IPS-18c (cell line): ENCODE results near the gene PGP.

Source experiments
- H3K4me3 ChIP-seq: 2 replicates; pipeline ENCODE4 v1.7.0; 2013; ENCODE audit warnings: low read depth, mild to moderate bottlenecking, low read length, moderate library complexity; ENCODE audit not compliant: insufficient read depth
- H3K9me3 ChIP-seq: one replicate; pipeline ENCODE4 v1.6.1; 2013; ENCODE audit warnings: mild to moderate bottlenecking, low read length, moderate library complexity; ENCODE audit not compliant: control insufficient read depth, insufficient read depth

The PGP gene

GRCh38 chr16:2180461-2180860 is 34.2 kb downstream of the PGP start:
- H3K9me3 ChIP-seq, result no peaks in the 10 kb centered on the region

GRCh38 chr16:2179576-2179975 is 35.1 kb downstream of the PGP start:
- Histone ChIP-seq H3K9me3 (no peaks in the 10 kb centered on the region), H3K4me3 (no peak overlapping the region; the same call in 1 of the 2 replicates)

More at GRCh38 chr16:2180461-2180860, 34.2 kb downstream of the PGP start:
- no peak overlapping the region for H3K4me3 ChIP-seq

- H3K9me3 ChIP-seq, result no peaks in the 10 kb centered on the region
- H3K4me3 ChIP-seq, result no peak overlapping the region; the same call in 1 of the 2 replicates
These were observed 35.5 kb downstream of the PGP start for GRCh38 chr16:2179107-2179501.

- H3K9me3 ChIP-seq, result no peaks in the 10 kb centered on the region
- no peak overlapping the region for H3K4me3 ChIP-seq
These were observed 36.1 kb downstream of the PGP start for GRCh38 chr16:2178321-2179106.

- Histone ChIP-seq H3K4me3 (no peak overlapping the region), H3K9me3 (no peaks in the 10 kb centered on the region)
These were observed 37.1 kb downstream of the PGP start for GRCh38 chr16:2177561-2177960.

- H3K9me3 ChIP-seq, result no peaks in the 10 kb centered on the region
- H3K4me3 ChIP-seq, result no peak overlapping the region
These were observed 37.5 kb downstream of the PGP start for GRCh38 chr16:2177101-2177500.

- Histone ChIP-seq H3K4me3 (no peak overlapping the region), H3K9me3 (no peaks in the 10 kb centered on the region)
These were observed 38.6 kb downstream of the PGP start for GRCh38 chr16:2176047-2176446.

- Histone ChIP-seq H3K9me3 (no peaks in the 10 kb centered on the region), H3K4me3 (no peak overlapping the region)
These were observed 39.2 kb downstream of the PGP start for GRCh38 chr16:2175454-2175853.

- H3K4me3 ChIP-seq, result no peak overlapping the region
- no peaks in the 10 kb centered on the region for H3K9me3 ChIP-seq
These were observed 40.1 kb downstream of the PGP start for GRCh38 chr16:2174396-2175131.

GRCh38 chr16:2173916-2174315 is 40.7 kb downstream of the PGP start:
- H3K9me3 ChIP-seq, result no peaks in the 10 kb centered on the region
- no peak overlapping the region for H3K4me3 ChIP-seq

GRCh38 chr16:2173366-2173765 is 41.3 kb downstream of the PGP start:
- H3K9me3 ChIP-seq, result no peaks in the 10 kb centered on the region
- H3K4me3 ChIP-seq, result no peak overlapping the region

- no peak overlapping the region for H3K4me3 ChIP-seq
- no peaks in the 10 kb centered on the region for H3K9me3 ChIP-seq
These were observed 41.8 kb downstream of the PGP start for GRCh38 chr16:2172688-2173335.

GRCh38 chr16:2171601-2172178 is 43.0 kb downstream of the PGP start:
- no peaks in the 10 kb centered on the region for H3K9me3 ChIP-seq

GRCh38 chr16:2170587-2171435 is 43.8 kb downstream of the PGP start:
- Histone ChIP-seq H3K9me3 (no peaks in the 10 kb centered on the region), H3K4me3 (no peak overlapping the region)

More at GRCh38 chr16:2171601-2172178, 43.0 kb downstream of the PGP start:
- no peak overlapping the region for H3K4me3 ChIP-seq

GRCh38 chr16:2170080-2170479 is 44.6 kb downstream of the PGP start:
- H3K4me3 ChIP-seq, result no peak overlapping the region
- H3K9me3 ChIP-seq, result no peaks in the 10 kb centered on the region

- Histone ChIP-seq H3K9me3 (no peaks in the 10 kb centered on the region), H3K4me3 (no peak overlapping the region)
These were observed 47.5 kb downstream of the PGP start for GRCh38 chr16:2167068-2167638.
